Measurements from ENCODE around the gene SMAD6. TPM values are rescaled to one million over a fixed set of nuclear protein-coding genes. Genes with fewer than 3 reads are reported as not detected.

Gene SMAD6
- total RNA-seq (2014; rRNA removed; shearing (Covaris generic)): 6.7 and 7.6 TPM in 2 replicates

GRCh38 chr15:66702035-66702786 is at the start of gene SMAD6:
SMAD6 (plus strand) TSS chr15:66702236; CDS start chr15:66703259, 1,023 bp downstream.
- no peaks in the 10 kb centered on the region for H3K27me3 ChIP-seq
- H3K4me3 ChIP-seq: peak within 1 kb of the TSS; percentile 62
- H3K36me3 ChIP-seq: no peaks in the 10 kb centered on the region
- peak; percentile 98 for DNase-seq
- peaks cover 4% of the 10 kb centered on the region; the same call in 1 of the 2 replicates for H3K4me1 ChIP-seq
- H3K9me3 ChIP-seq (replicated peaks): no peaks in the 10 kb centered on the region
- H3K27ac ChIP-seq: peak within 1 kb of the TSS; percentile 59

GRCh38 chr15:66652806-66653205 is 49.2 kb upstream of the SMAD6 start:
- no peak for DNase-seq
- Histone ChIP-seq H3K27me3 (peaks cover 18% of the 10 kb centered on the region; the same call in 1 of the 2 replicates), H3K27ac (no peak overlapping the region), H3K9me3 (replicated peaks) (no peaks in the 10 kb centered on the region), H3K36me3 (no peaks in the 10 kb centered on the region), H3K4me1 (peaks cover 14% of the 10 kb centered on the region; the same call in 1 of the 2 replicates), H3K4me3 (no peak overlapping the region)

- Histone ChIP-seq H3K27me3 (peaks cover 14% of the 10 kb centered on the region; the same call in 1 of the 2 replicates), H3K9me3 (replicated peaks) (no peaks in the 10 kb centered on the region), H3K4me1 (peaks cover 14% of the 10 kb centered on the region; the same call in 1 of the 2 replicates), H3K4me3 (no peak overlapping the region), H3K36me3 (no peaks in the 10 kb centered on the region), H3K27ac (no peak overlapping the region)
- no peak for DNase-seq
These were observed 48.6 kb upstream of the SMAD6 start for GRCh38 chr15:66653398-66653797.

- H3K36me3 ChIP-seq: no peaks in the 10 kb centered on the region
- no peak overlapping the region for H3K27ac ChIP-seq
- DNase-seq: no peak
- no peaks in the 10 kb centered on the region for H3K9me3 ChIP-seq (replicated peaks)
- peaks cover 10% of the 10 kb centered on the region; the same call in 1 of the 2 replicates for H3K27me3 ChIP-seq
- no peak overlapping the region for H3K4me3 ChIP-seq
- H3K4me1 ChIP-seq: peaks cover 14% of the 10 kb centered on the region; the same call in 1 of the 2 replicates
These were observed 48.2 kb upstream of the SMAD6 start for GRCh38 chr15:66653852-66654251.

GRCh38 chr15:66654361-66654738 is 47.7 kb upstream of the SMAD6 start:
- Histone ChIP-seq H3K27me3 (0 out of 2 replicates have a peak, but pooled peaks cover 7% of the 10 kb centered on the region), H3K36me3 (no peaks in the 10 kb centered on the region), H3K4me3 (peak overlapping the region; percentile 46), H3K9me3 (replicated peaks) (no peaks in the 10 kb centered on the region), H3K4me1 (peaks cover 14% of the 10 kb centered on the region; the same call in 1 of the 2 replicates), H3K27ac (no peak overlapping the region)
- no peak for DNase-seq

- H3K4me3 ChIP-seq: peak overlapping the region; percentile 46
- H3K4me1 ChIP-seq: peaks cover 14% of the 10 kb centered on the region; the same call in 1 of the 2 replicates
- 0 out of 2 replicates have a peak, but pooled peaks cover 2% of the 10 kb centered on the region for H3K27me3 ChIP-seq
- H3K36me3 ChIP-seq: no peaks in the 10 kb centered on the region
- H3K9me3 ChIP-seq (replicated peaks): no peaks in the 10 kb centered on the region
- H3K27ac ChIP-seq: no peak overlapping the region
- DNase-seq: no peak
These were observed 47.2 kb upstream of the SMAD6 start for GRCh38 chr15:66654739-66655375.

- Histone ChIP-seq H3K4me3 (no peak overlapping the region), H3K27ac (no peak overlapping the region), H3K9me3 (replicated peaks) (no peaks in the 10 kb centered on the region), H3K4me1 (peaks cover 14% of the 10 kb centered on the region; the same call in 1 of the 2 replicates), H3K36me3 (no peaks in the 10 kb centered on the region), H3K27me3 (no peaks in the 10 kb centered on the region)
- no peak for DNase-seq
These were observed 46.5 kb upstream of the SMAD6 start for GRCh38 chr15:66655511-66655910.

- DNase-seq: no peak
- Histone ChIP-seq H3K36me3 (no peaks in the 10 kb centered on the region), H3K4me1 (peaks cover 14% of the 10 kb centered on the region; the same call in 1 of the 2 replicates), H3K27ac (no peak overlapping the region), H3K9me3 (replicated peaks) (no peaks in the 10 kb centered on the region), H3K4me3 (no peak overlapping the region), H3K27me3 (no peaks in the 10 kb centered on the region)
These were observed 46.0 kb upstream of the SMAD6 start for GRCh38 chr15:66655997-66656396.

- peaks cover 14% of the 10 kb centered on the region; the same call in 1 of the 2 replicates for H3K4me1 ChIP-seq
- H3K4me3 ChIP-seq: no peak overlapping the region
- no peak overlapping the region for H3K27ac ChIP-seq
- no peaks in the 10 kb centered on the region for H3K27me3 ChIP-seq
- H3K36me3 ChIP-seq: no peaks in the 10 kb centered on the region
- DNase-seq: peak in 1 of 2 experiments; percentile 32
- no peaks in the 10 kb centered on the region for H3K9me3 ChIP-seq (replicated peaks)
These were observed 44.6 kb upstream of the SMAD6 start for GRCh38 chr15:66657185-66658020.

- no peaks in the 10 kb centered on the region for H3K9me3 ChIP-seq (replicated peaks)
- no peaks in the 10 kb centered on the region for H3K27me3 ChIP-seq
- H3K4me1 ChIP-seq: peaks cover 14% of the 10 kb centered on the region; the same call in 1 of the 2 replicates
- H3K36me3 ChIP-seq: no peaks in the 10 kb centered on the region
- no peak for DNase-seq
- H3K27ac ChIP-seq: no peak overlapping the region
- no peak overlapping the region for H3K4me3 ChIP-seq
These were observed 44.0 kb upstream of the SMAD6 start for GRCh38 chr15:66658044-66658443.

GRCh38 chr15:66658855-66659254 is 43.2 kb upstream of the SMAD6 start:
- H3K36me3 ChIP-seq: no peaks in the 10 kb centered on the region
- DNase-seq: no peak
- H3K27ac ChIP-seq: no peak overlapping the region
- H3K4me1 ChIP-seq: peaks cover 14% of the 10 kb centered on the region; the same call in 1 of the 2 replicates
- no peaks in the 10 kb centered on the region for H3K9me3 ChIP-seq (replicated peaks)
- H3K27me3 ChIP-seq: no peaks in the 10 kb centered on the region
- no peak overlapping the region for H3K4me3 ChIP-seq

- H3K36me3 ChIP-seq: no peaks in the 10 kb centered on the region
- no peaks in the 10 kb centered on the region for H3K27me3 ChIP-seq
- no peak overlapping the region for H3K27ac ChIP-seq
- no peaks in the 10 kb centered on the region for H3K9me3 ChIP-seq (replicated peaks)
- no peak overlapping the region for H3K4me3 ChIP-seq
- peaks cover 12% of the 10 kb centered on the region; the same call in 1 of the 2 replicates for H3K4me1 ChIP-seq
- no peak for DNase-seq
These were observed 42.7 kb upstream of the SMAD6 start for GRCh38 chr15:66659384-66659783.

- no peak for DNase-seq
- H3K36me3 ChIP-seq: no peaks in the 10 kb centered on the region
- H3K4me1 ChIP-seq: peaks cover 8% of the 10 kb centered on the region; the same call in 1 of the 2 replicates
- H3K9me3 ChIP-seq (replicated peaks): no peaks in the 10 kb centered on the region
- no peaks in the 10 kb centered on the region for H3K27me3 ChIP-seq
- H3K4me3 ChIP-seq: no peak overlapping the region
- H3K27ac ChIP-seq: no peak overlapping the region
These were observed 40.5 kb upstream of the SMAD6 start for GRCh38 chr15:66661432-66662096.

GRCh38 chr15:66662522-66662921 is 39.5 kb upstream of the SMAD6 start:
- no peaks in the 10 kb centered on the region for H3K27me3 ChIP-seq
- H3K4me1 ChIP-seq: peaks cover 2% of the 10 kb centered on the region; the same call in 1 of the 2 replicates
- no peak overlapping the region for H3K4me3 ChIP-seq
- H3K27ac ChIP-seq: no peak overlapping the region
- DNase-seq: no peak
- H3K36me3 ChIP-seq: no peaks in the 10 kb centered on the region
- no peaks in the 10 kb centered on the region; the same call in 1 of the 2 replicates for H3K9me3 ChIP-seq (replicated peaks)
